ENCODE data around the gene DDC. TPM values are rescaled to one million over a fixed set of nuclear protein-coding genes. Genes with fewer than 3 reads are reported as not detected.

The DDC gene
- total RNA-seq, 1 experiment from 2014 or later = 87.0 TPM

DNA sequence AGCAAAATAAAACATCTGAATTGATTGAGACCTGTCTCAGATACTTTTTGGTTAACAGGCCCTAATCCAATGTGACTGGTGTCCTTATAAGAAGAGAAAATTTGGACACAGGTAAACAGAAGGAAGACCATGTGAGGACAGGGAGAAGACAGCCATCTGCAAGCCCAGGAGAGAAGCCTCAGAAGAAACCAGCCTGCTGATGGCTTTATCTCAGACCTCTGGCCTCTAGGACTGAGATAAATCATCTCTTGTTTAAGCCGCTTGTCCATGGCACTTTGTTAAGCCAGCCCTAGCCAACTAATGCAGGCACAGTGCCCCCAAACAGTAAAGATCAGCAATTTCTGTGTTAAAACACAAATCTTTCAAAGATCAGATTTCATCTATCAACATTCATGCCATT is 73.3 kb downstream of the DDC start:
- POLR2A ChIA-PET = no interaction called here
- peaks cover 22% of the 10 kb centered on the region for H3K9me3 ChIP-seq
- H3K4me1 ChIP-seq = peaks cover 15% of the 10 kb centered on the region
- no peaks in the 10 kb centered on the region for H3K36me3 ChIP-seq (ENCODE audit: control insufficient read depth, insufficient read depth, low read length)
- no peak overlapping the region for H3K4me3 ChIP-seq (ENCODE audit: low read depth, low read length)
- DNase-seq = no peak
- BruUV-seq (replicated peaks) = no TSS peak
- Mint-ChIP-seq H3K27ac (ENCODE audit: unreplicated experiment) (peak overlapping the region; percentile 60), H3K9me3 (ENCODE audit: unreplicated experiment) (peaks cover 10% of the 10 kb centered on the region), H3K4me1 (ENCODE audit: low read depth, unreplicated experiment) (peaks cover 18% of the 10 kb centered on the region), H3K4me3 (ENCODE audit: unreplicated experiment) (no peak overlapping the region), H3K27me3 (ENCODE audit: insufficient read depth, unreplicated experiment) (no peaks in the 10 kb centered on the region), H3K36me3 (ENCODE audit: insufficient read depth, unreplicated experiment) (peaks cover 43% of the 10 kb centered on the region)
- H3K27me3 ChIP-seq (replicated peaks; ENCODE audit: control insufficient read depth, insufficient read depth, low read length) = no peaks in the 10 kb centered on the region
- intact Hi-C loops (cut with micrococcal nuclease; ENCODE audit: unreplicated experiment) = loop anchor here (2.0 kb wide), 2 partner anchors 15 to 43 kb away; no protein-coding TSS in a partner anchor
- CTCF ChIA-PET = no interaction called here
- TF ChIP-seq, protein P1, sequence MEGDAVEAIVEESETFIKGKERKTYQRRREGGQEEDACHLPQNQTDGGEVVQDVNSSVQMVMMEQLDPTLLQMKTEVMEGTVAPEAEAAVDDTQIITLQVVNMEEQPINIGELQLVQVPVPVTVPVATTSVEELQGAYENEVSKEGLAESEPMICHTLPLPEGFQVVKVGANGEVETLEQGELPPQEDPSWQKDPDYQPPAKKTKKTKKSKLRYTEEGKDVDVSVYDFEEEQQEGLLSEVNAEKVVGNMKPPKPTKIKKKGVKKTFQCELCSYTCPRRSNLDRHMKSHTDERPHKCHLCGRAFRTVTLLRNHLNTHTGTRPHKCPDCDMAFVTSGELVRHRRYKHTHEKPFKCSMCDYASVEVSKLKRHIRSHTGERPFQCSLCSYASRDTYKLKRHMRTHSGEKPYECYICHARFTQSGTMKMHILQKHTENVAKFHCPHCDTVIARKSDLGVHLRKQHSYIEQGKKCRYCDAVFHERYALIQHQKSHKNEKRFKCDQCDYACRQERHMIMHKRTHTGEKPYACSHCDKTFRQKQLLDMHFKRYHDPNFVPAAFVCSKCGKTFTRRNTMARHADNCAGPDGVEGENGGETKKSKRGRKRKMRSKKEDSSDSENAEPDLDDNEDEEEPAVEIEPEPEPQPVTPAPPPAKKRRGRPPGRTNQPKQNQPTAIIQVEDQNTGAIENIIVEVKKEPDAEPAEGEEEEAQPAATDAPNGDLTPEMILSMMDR (IDR thresholded peaks at IDR 0.05; ENCODE audit: insufficient read depth in 1 of 2, low read depth in 1 of 2, low read length in 1 of 2, severe bottlenecking in 1 of 2, unreplicated experiment in 1 of 2) = no peak

DNA sequence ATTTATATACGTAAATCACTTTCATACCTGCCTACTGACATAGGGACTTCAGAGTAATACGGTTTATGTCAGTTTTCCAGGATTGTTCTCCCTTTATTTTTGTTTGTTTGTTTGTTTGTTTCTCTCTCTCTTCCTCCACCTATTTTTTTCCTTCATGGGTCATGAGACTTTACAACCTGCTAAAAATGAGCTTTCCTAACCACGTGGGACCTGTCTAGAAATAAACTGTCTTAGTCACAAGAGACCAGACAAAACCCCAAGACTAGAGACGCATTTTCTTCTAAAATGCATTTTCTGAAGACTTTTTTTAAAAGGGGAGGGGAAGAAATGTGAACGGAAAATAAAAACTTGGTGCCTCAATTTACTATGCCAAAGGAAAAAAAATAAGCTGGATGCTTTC is 74.0 kb downstream of the DDC start:
- TF ChIP-seq, protein P1 (IDR thresholded peaks at IDR 0.05; ENCODE audit: insufficient read depth in 1 of 2, low read depth in 1 of 2, low read length in 1 of 2, severe bottlenecking in 1 of 2, unreplicated experiment in 1 of 2) = no peak
- intact Hi-C loops (cut with micrococcal nuclease; ENCODE audit: unreplicated experiment) = no loop called here
- POLR2A ChIA-PET = no interaction called here

DNA sequence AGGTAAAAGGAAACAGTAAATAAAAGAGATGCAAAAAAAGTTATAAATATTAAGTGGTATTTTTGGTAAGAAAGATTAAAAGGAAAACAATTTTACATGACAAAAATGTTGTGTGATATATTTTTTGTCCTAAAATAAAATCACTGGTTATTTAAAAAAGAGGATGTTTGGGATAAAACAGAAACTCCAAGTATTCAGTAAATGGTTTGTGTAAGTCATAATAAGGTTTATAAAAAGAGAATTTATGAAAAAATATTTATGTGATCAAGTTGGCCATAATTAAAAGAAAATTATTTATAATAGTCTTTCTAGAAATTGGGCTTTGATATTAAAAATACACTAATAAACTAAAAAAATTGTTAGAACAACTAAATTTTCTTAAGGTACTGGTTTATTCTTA is 76.8 kb downstream of the DDC start:
- H3K9me3 ChIP-seq = peaks cover 22% of the 10 kb centered on the region
- no peaks in the 10 kb centered on the region for H3K27me3 ChIP-seq (replicated peaks; ENCODE audit: control insufficient read depth, insufficient read depth, low read length)
- Mint-ChIP-seq H3K4me1 (ENCODE audit: low read depth, unreplicated experiment) (peaks cover 11% of the 10 kb centered on the region), H3K4me3 (ENCODE audit: unreplicated experiment) (no peak overlapping the region), H3K9me3 (ENCODE audit: unreplicated experiment) (peaks cover 5% of the 10 kb centered on the region), H3K27ac (ENCODE audit: unreplicated experiment) (no peak overlapping the region), H3K36me3 (ENCODE audit: insufficient read depth, unreplicated experiment) (peaks cover 30% of the 10 kb centered on the region), H3K27me3 (ENCODE audit: insufficient read depth, unreplicated experiment) (no peaks in the 10 kb centered on the region)
- no peak for DNase-seq
- BruUV-seq (replicated peaks) = no TSS peak
- ChIA-PET POLR2A (no interaction called here), CTCF (no interaction called here)
- H3K36me3 ChIP-seq (ENCODE audit: control insufficient read depth, insufficient read depth, low read length) = no peaks in the 10 kb centered on the region; the same call in 1 of the 2 replicates
- H3K4me3 ChIP-seq (ENCODE audit: low read depth, low read length) = no peak overlapping the region
- H3K4me1 ChIP-seq = peaks cover 9% of the 10 kb centered on the region
- TF ChIP-seq, protein P1 (IDR thresholded peaks at IDR 0.05; ENCODE audit: insufficient read depth in 1 of 2, low read depth in 1 of 2, low read length in 1 of 2, severe bottlenecking in 1 of 2, unreplicated experiment in 1 of 2) = no peak
- intact Hi-C loops (cut with micrococcal nuclease; ENCODE audit: unreplicated experiment) = no loop called here

More for the DNA sequence above, 74.0 kb downstream of the DDC start:
- peaks cover 43% of the 10 kb centered on the region for H3K36me3 Mint-ChIP-seq (ENCODE audit: insufficient read depth, unreplicated experiment)
- Histone ChIP-seq H3K4me3 (ENCODE audit: low read depth, low read length) (no peak overlapping the region), H3K4me1 (peaks cover 11% of the 10 kb centered on the region), H3K27me3 (replicated peaks; ENCODE audit: control insufficient read depth, insufficient read depth, low read length) (no peaks in the 10 kb centered on the region), H3K36me3 (ENCODE audit: control insufficient read depth, insufficient read depth, low read length) (no peaks in the 10 kb centered on the region), H3K9me3 (peaks cover 22% of the 10 kb centered on the region)
- no peak overlapping the region for H3K4me3 Mint-ChIP-seq (ENCODE audit: unreplicated experiment)
- CTCF ChIA-PET = no interaction called here
- no TSS peak for BruUV-seq (replicated peaks)
- DNase-seq = no peak
- H3K4me1 Mint-ChIP-seq (ENCODE audit: low read depth, unreplicated experiment) = peaks cover 15% of the 10 kb centered on the region
- H3K27me3 Mint-ChIP-seq (ENCODE audit: insufficient read depth, unreplicated experiment) = no peaks in the 10 kb centered on the region
- peaks cover 10% of the 10 kb centered on the region for H3K9me3 Mint-ChIP-seq (ENCODE audit: unreplicated experiment)
- H3K27ac Mint-ChIP-seq (ENCODE audit: unreplicated experiment) = no peak overlapping the region

All from Caco-2 (cell line).